SK-N-SH (cell line): ENCODE results near the gene MAMLD1.

Experiments used
- CTCF ChIP-seq: fragments of 200-600 bp; sonication (generic); IDR thresholded peaks from 2 replicates; pipeline ENCODE4 v1.6.1; 2017; ENCODE audit warnings: antibody characterized with exemption, mild to moderate bottlenecking, moderate library complexity
- EP300 ChIP-seq, 2 experiments: IDR thresholded peaks; 2 replicates each; pipeline versions ENCODE4 v1.4.0 to v1.6.1; 2012; ENCODE audit warnings: borderline replicate concordance in 1 of 2, low read depth in 1 of 2, low read length in 1 of 2
- JUND ChIP-seq: IDR thresholded peaks from 2 replicates; pipeline ENCODE4 v1.4.0; 2012
- MAX ChIP-seq: IDR thresholded peaks from 2 replicates; pipeline ENCODE4 v1.4.0; 2012; ENCODE audit warnings: low read depth
- REST ChIP-seq: IDR thresholded peaks from 2 replicates; pipeline ENCODE4 v1.6.1; 2012; ENCODE audit warnings: mild to moderate bottlenecking, low read depth, low read length, moderate library complexity
- SMC3 ChIP-seq: IDR thresholded peaks from 2 replicates; pipeline ENCODE4 v1.6.1; 2012; ENCODE audit warnings: low read depth, low read length, improper control_type of control experiment
- ZBTB33 ChIP-seq: IDR thresholded peaks from 2 replicates; pipeline ENCODE4 v1.4.0; 2012; ENCODE audit warnings: low read depth, borderline replicate concordance

- TF ChIP-seq CTCF (peak; percentile 52), MAX (no peak), EP300 (IDR thresholded peaks at IDR 0.05; ENCODE audit: borderline replicate concordance in 1 of 2, low read depth in 1 of 2, low read length in 1 of 2) (no peak), JUND (no peak), ZBTB33 (no peak), SMC3 (peak; percentile 24; the same call in 1 of the 2 replicates), REST (no peak)
These were observed 2.2 kb downstream of the MAMLD1 start for GRCh38 chrX:150365051-150365989.
